NK-92 (cell line): ENCODE measurements around the gene RNPEP.
"Not testable (repeated sequence)": the region's sequence is repeated elsewhere in the genome, so short reads cannot be mapped to it uniquely, and the experiment has no call there.

Source experiments
- DNase-seq: peaks from one replicate; lab custom pipeline; 2025; ENCODE audit not compliant: unreplicated experiment; lab: John Stamatoyannopoulos, UW

Gene RNPEP

GRCh38 chr1:201958348-201958747 lies 24.1 kb upstream of the RNPEP start:
- no peak for DNase-seq

- DNase-seq, result not testable (repeated sequence)
These were observed 20.1 kb upstream of the RNPEP start for GRCh38 chr1:201962382-201962781.

- DNase-seq, result no peak
These were observed 18.2 kb upstream of the RNPEP start for GRCh38 chr1:201964261-201964660.

- no peak for DNase-seq
These were observed 16.3 kb upstream of the RNPEP start for GRCh38 chr1:201966171-201966570.

GRCh38 chr1:201968202-201968925 lies 14.1 kb upstream of the RNPEP start:
- no peak for DNase-seq

- DNase-seq, result no peak
These were observed 11.9 kb upstream of the RNPEP start for GRCh38 chr1:201970334-201971159.

GRCh38 chr1:201982082-201982622 lies 296 bp upstream of the RNPEP start:
- DNase-seq, result no peak

GRCh38 chr1:201983380-201983805 lies 945 bp downstream of the RNPEP start:
- no peak for DNase-seq

GRCh38 chr1:201984446-201984845 lies 2.0 kb downstream of the RNPEP start:
- no peak for DNase-seq

- DNase-seq, result no peak
These were observed 2.9 kb downstream of the RNPEP start for GRCh38 chr1:201985355-201985754.

- no peak for DNase-seq
These were observed 6.2 kb downstream of the RNPEP start for GRCh38 chr1:201988601-201989000.

- no peak for DNase-seq
These were observed 7.1 kb downstream of the RNPEP start for GRCh38 chr1:201989354-201990128.

GRCh38 chr1:201990427-201990826 lies 8.0 kb downstream of the RNPEP start:
- DNase-seq, result no peak

- no peak for DNase-seq
These were observed 17.3 kb downstream of the RNPEP start for GRCh38 chr1:201999625-202000238.

GRCh38 chr1:202002507-202002906 lies 20.1 kb downstream of the RNPEP start:
- DNase-seq, result no peak

- DNase-seq, result no peak
These were observed 22.3 kb downstream of the RNPEP start for GRCh38 chr1:202004711-202005110.

- DNase-seq, result no peak
These were observed 23.5 kb downstream of the RNPEP start for GRCh38 chr1:202005958-202006357.

GRCh38 chr1:202007304-202007703 lies 24.9 kb downstream of the RNPEP start:
- no peak for DNase-seq

GRCh38 chr1:202007805-202008489 lies 25.5 kb downstream of the RNPEP start:
- DNase-seq, result no peak
